Glutamatergic neuron (in vitro differentiated cells): Measurements from ENCODE around the gene USP15. TPM values are rescaled to one million over a fixed set of nuclear protein-coding genes. Genes with fewer than 3 reads are reported as not detected.

Experiments used
- DNase-seq: peaks from one replicate; pipeline ENCODE4 v3.0.0; 2022
- H3K27ac Mint-ChIP-seq: one replicate; pipeline ENCODE4 v1.8.0; 2020; ENCODE audit warnings: mild to moderate bottlenecking, mixed read lengths, inconsistent platforms; ENCODE audit not compliant: unreplicated experiment
- H3K27me3 Mint-ChIP-seq: one replicate; pipeline ENCODE4 v1.8.0; 2020; ENCODE audit warnings: mild to moderate bottlenecking, moderate library complexity, mixed read lengths, inconsistent platforms; ENCODE audit not compliant: unreplicated experiment
- H3K36me3 Mint-ChIP-seq: one replicate; pipeline ENCODE4 v1.8.0; 2020; ENCODE audit warnings: mild to moderate bottlenecking, mixed read lengths, inconsistent platforms; ENCODE audit not compliant: unreplicated experiment
- H3K4me1 Mint-ChIP-seq: one replicate; pipeline ENCODE4 v1.8.0; 2020; ENCODE audit warnings: mild to moderate bottlenecking, low read depth, mixed read lengths, inconsistent platforms; ENCODE audit not compliant: unreplicated experiment
- H3K4me3 Mint-ChIP-seq: one replicate; pipeline ENCODE4 v1.8.0; 2020; ENCODE audit warnings: mild to moderate bottlenecking, mixed read lengths, inconsistent platforms; ENCODE audit not compliant: unreplicated experiment
- H3K9me3 Mint-ChIP-seq: one replicate; pipeline ENCODE4 v1.8.0; 2020; ENCODE audit warnings: mild to moderate bottlenecking, moderate library complexity, mixed read lengths, inconsistent platforms; ENCODE audit not compliant: unreplicated experiment
- total RNA-seq: library from RNA; stranded (reverse); fragmentation: NEBNext Ultra II Directional; extraction: Animal tissue kit (Norgen Biotek cat#: 25700); gene quantifications from one replicate; pipeline ENCODE4 v1.2.1, GENCODE V29; 2021; ENCODE audit not compliant: unreplicated experiment
- TF ChIP-seq, protein P1 (sequence below): fragments of 200-600 bp; sonication (generic); IDR thresholded peaks from one replicate; pipeline ENCODE4 v1.5.0; 2021; ENCODE audit not compliant: partially characterized antibody, unreplicated experiment

The USP15 gene
- total RNA-seq, 1 donor from 2014 or later: 74.4 TPM

DNA sequence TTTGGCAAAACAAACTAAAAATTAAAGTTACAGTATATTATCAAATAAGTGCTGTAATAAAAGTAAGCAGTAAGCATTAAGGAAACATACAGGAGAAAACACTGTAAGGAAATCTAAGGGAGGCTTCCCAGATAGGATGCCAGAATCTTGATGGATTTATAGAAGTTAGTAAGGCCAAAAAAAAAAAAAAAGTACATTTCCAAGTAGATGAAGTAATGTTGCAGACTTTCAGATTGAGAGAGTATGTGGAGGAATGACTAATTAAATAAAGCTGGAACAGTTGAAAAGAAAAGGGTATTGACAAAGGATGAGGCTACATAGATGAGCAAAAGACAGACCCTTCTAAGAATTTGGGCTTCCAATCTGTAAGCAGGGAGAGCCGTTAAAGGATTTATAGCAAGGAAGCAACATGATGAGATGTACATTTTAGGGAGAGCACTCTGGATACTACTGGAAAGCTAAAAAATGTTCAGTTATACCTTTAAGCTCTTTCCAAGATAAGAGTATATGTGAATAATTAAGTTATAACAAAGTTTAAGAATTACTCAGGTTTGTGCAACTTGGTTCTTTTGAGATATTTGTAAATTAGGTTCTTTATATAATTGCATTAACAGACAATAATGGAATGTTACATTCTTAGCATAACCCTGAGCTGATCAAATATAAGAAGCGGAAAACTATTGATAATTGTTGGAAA, 119.0 kb downstream of the USP15 start:
- H3K27ac Mint-ChIP-seq: no peak overlapping the region
- no peaks in the 10 kb centered on the region for H3K4me1 Mint-ChIP-seq
- H3K9me3 Mint-ChIP-seq: no peaks in the 10 kb centered on the region
- TF ChIP-seq, protein P1, sequence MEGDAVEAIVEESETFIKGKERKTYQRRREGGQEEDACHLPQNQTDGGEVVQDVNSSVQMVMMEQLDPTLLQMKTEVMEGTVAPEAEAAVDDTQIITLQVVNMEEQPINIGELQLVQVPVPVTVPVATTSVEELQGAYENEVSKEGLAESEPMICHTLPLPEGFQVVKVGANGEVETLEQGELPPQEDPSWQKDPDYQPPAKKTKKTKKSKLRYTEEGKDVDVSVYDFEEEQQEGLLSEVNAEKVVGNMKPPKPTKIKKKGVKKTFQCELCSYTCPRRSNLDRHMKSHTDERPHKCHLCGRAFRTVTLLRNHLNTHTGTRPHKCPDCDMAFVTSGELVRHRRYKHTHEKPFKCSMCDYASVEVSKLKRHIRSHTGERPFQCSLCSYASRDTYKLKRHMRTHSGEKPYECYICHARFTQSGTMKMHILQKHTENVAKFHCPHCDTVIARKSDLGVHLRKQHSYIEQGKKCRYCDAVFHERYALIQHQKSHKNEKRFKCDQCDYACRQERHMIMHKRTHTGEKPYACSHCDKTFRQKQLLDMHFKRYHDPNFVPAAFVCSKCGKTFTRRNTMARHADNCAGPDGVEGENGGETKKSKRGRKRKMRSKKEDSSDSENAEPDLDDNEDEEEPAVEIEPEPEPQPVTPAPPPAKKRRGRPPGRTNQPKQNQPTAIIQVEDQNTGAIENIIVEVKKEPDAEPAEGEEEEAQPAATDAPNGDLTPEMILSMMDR: no peak
- no peaks in the 10 kb centered on the region for H3K36me3 Mint-ChIP-seq
- H3K4me3 Mint-ChIP-seq: no peak overlapping the region
- no peak for DNase-seq
- H3K27me3 Mint-ChIP-seq: no peaks in the 10 kb centered on the region

DNA sequence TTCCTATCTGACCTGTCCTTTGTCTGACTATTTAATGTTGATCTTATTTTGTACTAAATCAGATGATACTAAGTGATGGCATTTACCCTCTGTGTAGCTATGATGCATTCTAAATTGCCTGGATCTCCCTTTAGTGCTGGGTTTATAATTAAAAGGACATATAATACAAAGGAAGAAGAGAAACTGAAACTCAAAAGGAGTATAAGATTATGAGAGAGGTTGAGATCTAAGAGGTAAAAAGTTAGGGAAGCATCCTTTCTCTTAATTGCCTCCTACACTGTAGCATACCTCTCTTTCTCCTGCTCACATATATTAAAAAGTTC, 119.5 kb downstream of the USP15 start:
- Mint-ChIP-seq H3K4me3 (no peak overlapping the region), H3K27me3 (no peaks in the 10 kb centered on the region), H3K9me3 (no peaks in the 10 kb centered on the region), H3K27ac (no peak overlapping the region), H3K4me1 (no peaks in the 10 kb centered on the region), H3K36me3 (no peaks in the 10 kb centered on the region)
- DNase-seq: no peak
- TF ChIP-seq, protein P1: no peak

DNA sequence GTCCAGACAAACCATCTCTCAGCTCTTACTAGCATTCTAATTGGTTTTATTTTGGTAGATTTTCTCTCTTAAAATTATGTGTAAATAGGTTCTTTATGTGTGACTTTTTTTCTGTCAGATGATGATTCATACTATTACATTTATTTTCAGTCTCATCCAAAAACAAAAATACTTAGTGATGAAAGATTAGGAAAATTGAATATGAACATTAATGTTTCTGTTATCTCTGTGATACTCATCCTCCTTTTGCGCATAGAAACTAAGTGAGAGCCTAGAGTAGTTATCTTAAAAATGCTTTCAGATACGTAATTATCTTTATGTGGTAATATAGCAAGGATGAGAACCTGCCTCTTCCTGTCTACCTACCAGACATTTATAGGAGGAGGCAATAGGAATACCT, 122.3 kb downstream of the USP15 start:
- Mint-ChIP-seq H3K36me3 (no peaks in the 10 kb centered on the region), H3K27ac (no peak overlapping the region), H3K4me1 (no peaks in the 10 kb centered on the region), H3K4me3 (no peak overlapping the region), H3K27me3 (no peaks in the 10 kb centered on the region), H3K9me3 (no peaks in the 10 kb centered on the region)
- TF ChIP-seq, protein P1: no peak
- no peak for DNase-seq

DNA sequence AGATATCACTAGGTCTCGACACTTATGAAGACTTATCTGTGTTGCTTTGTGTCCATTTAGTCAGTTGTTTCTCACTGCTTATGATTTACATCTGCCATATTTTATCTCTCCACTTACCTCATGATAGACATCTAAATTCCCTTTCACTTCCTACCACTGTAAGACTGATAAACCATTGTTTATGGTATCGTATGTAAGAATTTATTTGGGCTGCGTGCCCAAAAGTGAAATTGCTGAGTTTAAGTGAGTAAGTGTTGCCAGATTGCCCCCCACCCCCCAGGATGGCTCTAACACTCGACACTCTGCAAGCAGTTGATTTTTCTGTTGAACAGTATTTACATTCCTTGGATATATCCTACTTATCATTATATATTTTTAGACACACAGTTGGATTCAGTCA, 136.5 kb downstream of the USP15 start:
- Mint-ChIP-seq H3K36me3 (no peaks in the 10 kb centered on the region), H3K27me3 (no peaks in the 10 kb centered on the region), H3K9me3 (no peaks in the 10 kb centered on the region), H3K4me1 (no peaks in the 10 kb centered on the region), H3K4me3 (no peak overlapping the region), H3K27ac (no peak overlapping the region)
- no peak for DNase-seq
- TF ChIP-seq, protein P1: no peak

- no peak for DNase-seq
- TF ChIP-seq, protein P1: no peak
- no peaks in the 10 kb centered on the region for H3K9me3 Mint-ChIP-seq
- H3K4me3 Mint-ChIP-seq: no peak overlapping the region
- H3K27ac Mint-ChIP-seq: no peak overlapping the region
- H3K4me1 Mint-ChIP-seq: no peaks in the 10 kb centered on the region
- no peaks in the 10 kb centered on the region for H3K27me3 Mint-ChIP-seq
- H3K36me3 Mint-ChIP-seq: no peaks in the 10 kb centered on the region
Measured at GRCh38 chr12:62400135-62400534, 139.9 kb downstream of the USP15 start.
